ENCODE results near the gene MRC2. TPM values are rescaled to one million over a fixed set of nuclear protein-coding genes. Genes with fewer than 3 reads are reported as not detected.
A peak's percentile ranks its signal among the peaks of the same experiment; 100 is the strongest.

Gene MRC2
- total and polyA plus RNA-seq, 9 of the 15 experiments (the other 6 are each of a cell fraction or from before 2014, with no cell fraction given) = 0.28 to 11.5 (median 6.6) TPM

GRCh38 chr17:62653002-62653825 is 25.7 kb downstream of the MRC2 start (continued):
- TF ChIP-seq PBX2 (CRISPR knock-in tag; IDR thresholded peaks at IDR 0.05; ENCODE audit: low read depth) (no peak), PBX2 (tag; conservative IDR thresholded peaks at IDR 0.05; ENCODE audit: low read depth) (peak; percentile 41), TCF3 (CRISPR knock-in tag; IDR thresholded peaks at IDR 0.05) (peak; percentile 39; the same call in 1 of the 2 replicates), HDAC6 (IDR thresholded peaks at IDR 0.05; ENCODE audit: low read depth, low read length) (no peak), ZBTB7A (IDR thresholded peaks at IDR 0.05; ENCODE audit: borderline replicate concordance, control insufficient read depth, low read depth, low read length) (peak; percentile 16; the same call in 1 of the 2 replicates)
- TF ChIP-seq, protein P1, sequence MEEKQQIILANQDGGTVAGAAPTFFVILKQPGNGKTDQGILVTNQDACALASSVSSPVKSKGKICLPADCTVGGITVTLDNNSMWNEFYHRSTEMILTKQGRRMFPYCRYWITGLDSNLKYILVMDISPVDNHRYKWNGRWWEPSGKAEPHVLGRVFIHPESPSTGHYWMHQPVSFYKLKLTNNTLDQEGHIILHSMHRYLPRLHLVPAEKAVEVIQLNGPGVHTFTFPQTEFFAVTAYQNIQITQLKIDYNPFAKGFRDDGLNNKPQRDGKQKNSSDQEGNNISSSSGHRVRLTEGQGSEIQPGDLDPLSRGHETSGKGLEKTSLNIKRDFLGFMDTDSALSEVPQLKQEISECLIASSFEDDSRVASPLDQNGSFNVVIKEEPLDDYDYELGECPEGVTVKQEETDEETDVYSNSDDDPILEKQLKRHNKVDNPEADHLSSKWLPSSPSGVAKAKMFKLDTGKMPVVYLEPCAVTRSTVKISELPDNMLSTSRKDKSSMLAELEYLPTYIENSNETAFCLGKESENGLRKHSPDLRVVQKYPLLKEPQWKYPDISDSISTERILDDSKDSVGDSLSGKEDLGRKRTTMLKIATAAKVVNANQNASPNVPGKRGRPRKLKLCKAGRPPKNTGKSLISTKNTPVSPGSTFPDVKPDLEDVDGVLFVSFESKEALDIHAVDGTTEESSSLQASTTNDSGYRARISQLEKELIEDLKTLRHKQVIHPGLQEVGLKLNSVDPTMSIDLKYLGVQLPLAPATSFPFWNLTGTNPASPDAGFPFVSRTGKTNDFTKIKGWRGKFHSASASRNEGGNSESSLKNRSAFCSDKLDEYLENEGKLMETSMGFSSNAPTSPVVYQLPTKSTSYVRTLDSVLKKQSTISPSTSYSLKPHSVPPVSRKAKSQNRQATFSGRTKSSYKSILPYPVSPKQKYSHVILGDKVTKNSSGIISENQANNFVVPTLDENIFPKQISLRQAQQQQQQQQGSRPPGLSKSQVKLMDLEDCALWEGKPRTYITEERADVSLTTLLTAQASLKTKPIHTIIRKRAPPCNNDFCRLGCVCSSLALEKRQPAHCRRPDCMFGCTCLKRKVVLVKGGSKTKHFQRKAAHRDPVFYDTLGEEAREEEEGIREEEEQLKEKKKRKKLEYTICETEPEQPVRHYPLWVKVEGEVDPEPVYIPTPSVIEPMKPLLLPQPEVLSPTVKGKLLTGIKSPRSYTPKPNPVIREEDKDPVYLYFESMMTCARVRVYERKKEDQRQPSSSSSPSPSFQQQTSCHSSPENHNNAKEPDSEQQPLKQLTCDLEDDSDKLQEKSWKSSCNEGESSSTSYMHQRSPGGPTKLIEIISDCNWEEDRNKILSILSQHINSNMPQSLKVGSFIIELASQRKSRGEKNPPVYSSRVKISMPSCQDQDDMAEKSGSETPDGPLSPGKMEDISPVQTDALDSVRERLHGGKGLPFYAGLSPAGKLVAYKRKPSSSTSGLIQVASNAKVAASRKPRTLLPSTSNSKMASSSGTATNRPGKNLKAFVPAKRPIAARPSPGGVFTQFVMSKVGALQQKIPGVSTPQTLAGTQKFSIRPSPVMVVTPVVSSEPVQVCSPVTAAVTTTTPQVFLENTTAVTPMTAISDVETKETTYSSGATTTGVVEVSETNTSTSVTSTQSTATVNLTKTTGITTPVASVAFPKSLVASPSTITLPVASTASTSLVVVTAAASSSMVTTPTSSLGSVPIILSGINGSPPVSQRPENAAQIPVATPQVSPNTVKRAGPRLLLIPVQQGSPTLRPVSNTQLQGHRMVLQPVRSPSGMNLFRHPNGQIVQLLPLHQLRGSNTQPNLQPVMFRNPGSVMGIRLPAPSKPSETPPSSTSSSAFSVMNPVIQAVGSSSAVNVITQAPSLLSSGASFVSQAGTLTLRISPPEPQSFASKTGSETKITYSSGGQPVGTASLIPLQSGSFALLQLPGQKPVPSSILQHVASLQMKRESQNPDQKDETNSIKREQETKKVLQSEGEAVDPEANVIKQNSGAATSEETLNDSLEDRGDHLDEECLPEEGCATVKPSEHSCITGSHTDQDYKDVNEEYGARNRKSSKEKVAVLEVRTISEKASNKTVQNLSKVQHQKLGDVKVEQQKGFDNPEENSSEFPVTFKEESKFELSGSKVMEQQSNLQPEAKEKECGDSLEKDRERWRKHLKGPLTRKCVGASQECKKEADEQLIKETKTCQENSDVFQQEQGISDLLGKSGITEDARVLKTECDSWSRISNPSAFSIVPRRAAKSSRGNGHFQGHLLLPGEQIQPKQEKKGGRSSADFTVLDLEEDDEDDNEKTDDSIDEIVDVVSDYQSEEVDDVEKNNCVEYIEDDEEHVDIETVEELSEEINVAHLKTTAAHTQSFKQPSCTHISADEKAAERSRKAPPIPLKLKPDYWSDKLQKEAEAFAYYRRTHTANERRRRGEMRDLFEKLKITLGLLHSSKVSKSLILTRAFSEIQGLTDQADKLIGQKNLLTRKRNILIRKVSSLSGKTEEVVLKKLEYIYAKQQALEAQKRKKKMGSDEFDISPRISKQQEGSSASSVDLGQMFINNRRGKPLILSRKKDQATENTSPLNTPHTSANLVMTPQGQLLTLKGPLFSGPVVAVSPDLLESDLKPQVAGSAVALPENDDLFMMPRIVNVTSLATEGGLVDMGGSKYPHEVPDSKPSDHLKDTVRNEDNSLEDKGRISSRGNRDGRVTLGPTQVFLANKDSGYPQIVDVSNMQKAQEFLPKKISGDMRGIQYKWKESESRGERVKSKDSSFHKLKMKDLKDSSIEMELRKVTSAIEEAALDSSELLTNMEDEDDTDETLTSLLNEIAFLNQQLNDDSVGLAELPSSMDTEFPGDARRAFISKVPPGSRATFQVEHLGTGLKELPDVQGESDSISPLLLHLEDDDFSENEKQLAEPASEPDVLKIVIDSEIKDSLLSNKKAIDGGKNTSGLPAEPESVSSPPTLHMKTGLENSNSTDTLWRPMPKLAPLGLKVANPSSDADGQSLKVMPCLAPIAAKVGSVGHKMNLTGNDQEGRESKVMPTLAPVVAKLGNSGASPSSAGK (IDR thresholded peaks at IDR 0.05) = peak; percentile 51; the same call in 1 of the 2 replicates

All from K562 (cell line).